Neural progenitor cell (in vitro differentiated cells): ENCODE data around the gene FXYD5. TPM values are rescaled to one million over a fixed set of nuclear protein-coding genes. Genes with fewer than 3 reads are reported as not detected.

Experiments
- DNase-seq: peaks from one replicate; pipeline ENCODE4 v3.0.0-alpha.2; 2016; ENCODE audit warnings: low spot score
- H2AFZ ChIP-seq: fragments of 200-600 bp; sonication (generic); replicated peaks from 2 replicates; pipeline ENCODE4 v1.6.1; 2016; ENCODE audit warnings: antibody characterized with exemption
- H3F3A ChIP-seq: fragments of 200-600 bp; sonication (generic); 2 replicates; pipeline ENCODE4 v1.6.1; 2016; ENCODE audit warnings: antibody characterized with exemption, low read depth
- H3K27ac ChIP-seq: fragments of 200-600 bp; sonication (generic); 2 replicates; pipeline ENCODE4 v1.5.1; 2016; ENCODE audit warnings: mild to moderate bottlenecking
- H3K27me3 ChIP-seq: fragments of 200-600 bp; sonication (generic); 2 replicates; pipeline ENCODE4 v1.6.1; 2016; ENCODE audit warnings: mild to moderate bottlenecking, moderate library complexity
- H3K36me3 ChIP-seq: fragments of 200-600 bp; sonication (generic); 2 replicates; pipeline ENCODE4 v1.5.1; 2016
- H3K4me1 ChIP-seq: fragments of 200-600 bp; sonication (generic); 2 replicates; pipeline ENCODE4 v1.6.1; 2016; ENCODE audit warnings: mixed run types
- H3K4me2 ChIP-seq: fragments of 200-600 bp; sonication (generic); 2 replicates; pipeline ENCODE4 v1.6.1; 2016
- H3K4me3 ChIP-seq: fragments of 200-600 bp; sonication (generic); 2 replicates; pipeline ENCODE4 v1.5.1; 2016
- H3K79me2 ChIP-seq: fragments of 200-600 bp; sonication (generic); 2 replicates; pipeline ENCODE4 v1.6.1; 2016; ENCODE audit warnings: low read depth
- H3K9ac ChIP-seq: fragments of 200-600 bp; sonication (generic); 2 replicates; pipeline ENCODE4 v1.6.1; 2016
- H3K9me3 ChIP-seq: fragments of 200-600 bp; sonication (generic); 2 replicates; pipeline ENCODE4 v1.5.1; 2016; ENCODE audit warnings: low read depth
- H4K20me1 ChIP-seq: fragments of 200-600 bp; sonication (generic); 2 replicates; pipeline ENCODE4 v1.6.1; 2016; ENCODE audit warnings: low read depth
- H3K27ac Mint-ChIP-seq: 3 replicates; pipeline ENCODE4 v1.8.0; 2021; ENCODE audit warnings: mixed read lengths
- H3K27me3 Mint-ChIP-seq: 2 replicates; pipeline ENCODE4 v1.8.0; 2022; ENCODE audit warnings: low read depth, mild to moderate bottlenecking, inconsistent platforms, moderate library complexity, mixed read lengths; ENCODE audit not compliant: insufficient read depth
- H3K36me3 Mint-ChIP-seq: 3 replicates; pipeline ENCODE4 v1.8.0; 2021; ENCODE audit warnings: mixed read lengths
- H3K4me1 Mint-ChIP-seq: 3 replicates; pipeline ENCODE4 v1.8.0; 2021; ENCODE audit warnings: mixed read lengths
- H3K4me3 Mint-ChIP-seq: 3 replicates; pipeline ENCODE4 v1.8.0; 2021; ENCODE audit warnings: mild to moderate bottlenecking, moderate library complexity, mixed read lengths
- H3K9me3 Mint-ChIP-seq: 3 replicates; pipeline ENCODE4 v1.8.0; 2020; ENCODE audit warnings: mixed read lengths
- EZH2 ChIP-seq: fragments of 200-600 bp; sonication (generic); IDR thresholded peaks from 2 replicates; pipeline ENCODE4 v1.6.1; 2017; ENCODE audit warnings: antibody characterized with exemption, mild to moderate bottlenecking, moderate library complexity
- EZH2phosphoT487 ChIP-seq: fragments of 200-600 bp; sonication (generic); IDR thresholded peaks from 2 replicates; pipeline ENCODE4 v1.6.1; 2017; ENCODE audit warnings: antibody characterized with exemption
- total RNA-seq: library from RNA; depleted of rRNA; stranded (reverse); fragments of >200 nt; gene quantifications from 2 replicates; pipeline ENCODE4 v1.2.3, GENCODE V29; 2015; ENCODE audit warnings: low replicate concordance
- TF ChIP-seq, protein P1 (sequence below): fragments of 200-600 bp; sonication (generic); IDR thresholded peaks from 2 replicates; pipeline ENCODE4 v1.5.1; 2017; ENCODE audit warnings: antibody characterized with exemption, mild to moderate bottlenecking

Gene FXYD5
- total RNA-seq, 1 donor from 2014 or later, result 7.8 TPM

- H3K4me3 Mint-ChIP-seq, result peak overlapping the region; percentile 77
- Histone ChIP-seq H3K27me3 (peaks cover 58% of the 10 kb centered on the region), H3K9me3 (no peaks in the 10 kb centered on the region), H3F3A (peaks cover 39% of the 10 kb centered on the region), H3K4me3 (peak overlapping the region; percentile 13), H3K4me1 (peaks cover 38% of the 10 kb centered on the region), H3K4me2 (peak overlapping the region; percentile 61), H3K79me2 (no peaks in the 10 kb centered on the region), H2AFZ (no peak overlapping the region), H4K20me1 (peaks cover 3% of the 10 kb centered on the region), H3K27ac (no peak overlapping the region), H3K9ac (no peak overlapping the region), H3K36me3 (no peaks in the 10 kb centered on the region)
- H3K36me3 Mint-ChIP-seq, result no peaks in the 10 kb centered on the region
- peaks cover 35% of the 10 kb centered on the region for H3K27me3 Mint-ChIP-seq
- no peak overlapping the region for H3K27ac Mint-ChIP-seq
- peaks cover 54% of the 10 kb centered on the region for H3K4me1 Mint-ChIP-seq
- peak; percentile 96 for DNase-seq
- peaks cover 3% of the 10 kb centered on the region for H3K9me3 Mint-ChIP-seq
- TF ChIP-seq EZH2, result no peak
- no peak for TF ChIP-seq EZH2phosphoT487
- TF ChIP-seq, protein P1, sequence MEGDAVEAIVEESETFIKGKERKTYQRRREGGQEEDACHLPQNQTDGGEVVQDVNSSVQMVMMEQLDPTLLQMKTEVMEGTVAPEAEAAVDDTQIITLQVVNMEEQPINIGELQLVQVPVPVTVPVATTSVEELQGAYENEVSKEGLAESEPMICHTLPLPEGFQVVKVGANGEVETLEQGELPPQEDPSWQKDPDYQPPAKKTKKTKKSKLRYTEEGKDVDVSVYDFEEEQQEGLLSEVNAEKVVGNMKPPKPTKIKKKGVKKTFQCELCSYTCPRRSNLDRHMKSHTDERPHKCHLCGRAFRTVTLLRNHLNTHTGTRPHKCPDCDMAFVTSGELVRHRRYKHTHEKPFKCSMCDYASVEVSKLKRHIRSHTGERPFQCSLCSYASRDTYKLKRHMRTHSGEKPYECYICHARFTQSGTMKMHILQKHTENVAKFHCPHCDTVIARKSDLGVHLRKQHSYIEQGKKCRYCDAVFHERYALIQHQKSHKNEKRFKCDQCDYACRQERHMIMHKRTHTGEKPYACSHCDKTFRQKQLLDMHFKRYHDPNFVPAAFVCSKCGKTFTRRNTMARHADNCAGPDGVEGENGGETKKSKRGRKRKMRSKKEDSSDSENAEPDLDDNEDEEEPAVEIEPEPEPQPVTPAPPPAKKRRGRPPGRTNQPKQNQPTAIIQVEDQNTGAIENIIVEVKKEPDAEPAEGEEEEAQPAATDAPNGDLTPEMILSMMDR, result peak; percentile 55
Observed at GRCh38 chr19:35140962-35141836, 13.3 kb upstream of the FXYD5 start.

- no peak overlapping the region for H3K9ac ChIP-seq
- H3K79me2 ChIP-seq, result no peaks in the 10 kb centered on the region
- H3K27me3 Mint-ChIP-seq, result peaks cover 35% of the 10 kb centered on the region
- H3K27ac Mint-ChIP-seq, result no peak overlapping the region
- no peak overlapping the region for H3K27ac ChIP-seq
- H3K4me3 Mint-ChIP-seq, result peak overlapping the region; percentile 77
- TF ChIP-seq EZH2phosphoT487, result no peak
- TF ChIP-seq, protein P1, result no peak
- TF ChIP-seq EZH2, result no peak
- peaks cover 38% of the 10 kb centered on the region for H3K4me1 ChIP-seq
- peak overlapping the region; percentile 93 for H3K4me2 ChIP-seq
- no peaks in the 10 kb centered on the region for H3K36me3 Mint-ChIP-seq
- peak; percentile 56 for DNase-seq
- peaks cover 53% of the 10 kb centered on the region for H3K4me1 Mint-ChIP-seq
- H3F3A ChIP-seq, result peaks cover 39% of the 10 kb centered on the region
- H3K36me3 ChIP-seq, result no peaks in the 10 kb centered on the region
- peaks cover 3% of the 10 kb centered on the region for H3K9me3 Mint-ChIP-seq
- no peaks in the 10 kb centered on the region for H3K9me3 ChIP-seq
- peak overlapping the region; percentile 59 for H3K4me3 ChIP-seq
- peaks cover 58% of the 10 kb centered on the region for H3K27me3 ChIP-seq
- H4K20me1 ChIP-seq, result peaks cover 3% of the 10 kb centered on the region
- H2AFZ ChIP-seq, result peak overlapping the region; percentile 97
Observed at GRCh38 chr19:35141837-35142605, 12.5 kb upstream of the FXYD5 start.

DNA sequence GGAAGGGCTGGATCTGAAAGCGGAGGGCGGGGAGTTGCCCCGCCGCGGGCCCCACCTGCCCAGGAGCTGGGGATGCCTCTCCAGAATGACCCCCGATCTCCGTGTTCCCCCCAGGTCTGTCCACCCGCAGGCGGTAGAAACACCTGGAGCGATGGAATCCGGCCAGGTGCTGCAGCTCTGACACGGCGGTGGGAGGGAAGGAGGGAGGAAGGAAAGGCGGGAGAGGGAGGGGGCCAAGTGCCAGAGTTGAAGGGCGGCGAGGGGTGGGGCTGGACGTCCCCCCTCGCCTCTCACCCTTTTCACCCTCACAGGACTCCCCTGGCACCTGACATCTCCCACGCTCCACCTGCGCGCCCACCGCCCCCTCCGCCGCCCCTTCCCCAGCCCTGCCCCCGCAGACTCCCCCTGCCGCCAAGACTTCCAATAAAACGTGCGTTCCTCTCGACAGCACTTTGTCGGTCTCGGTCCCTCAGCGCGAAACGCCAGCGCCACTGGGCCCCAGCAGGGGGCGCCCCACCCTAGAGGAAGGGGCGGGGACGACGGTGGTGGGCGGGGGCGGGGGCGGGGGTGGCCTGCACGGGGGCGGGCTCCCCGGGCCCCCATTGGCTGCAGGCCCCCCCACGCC is 11.8 kb upstream of the FXYD5 start:
- peak overlapping the region; percentile 77 for H3K4me3 Mint-ChIP-seq
- Histone ChIP-seq H4K20me1 (peaks cover 3% of the 10 kb centered on the region), H3K36me3 (no peaks in the 10 kb centered on the region), H3K27ac (no peak overlapping the region), H3K9me3 (no peaks in the 10 kb centered on the region), H3K27me3 (peaks cover 58% of the 10 kb centered on the region), H2AFZ (peak overlapping the region; percentile 97), H3K79me2 (no peaks in the 10 kb centered on the region), H3F3A (peaks cover 39% of the 10 kb centered on the region), H3K9ac (no peak overlapping the region), H3K4me3 (peak overlapping the region; percentile 59), H3K4me2 (peak overlapping the region; percentile 93), H3K4me1 (peaks cover 38% of the 10 kb centered on the region)
- H3K27me3 Mint-ChIP-seq, result peaks cover 35% of the 10 kb centered on the region
- H3K36me3 Mint-ChIP-seq, result no peaks in the 10 kb centered on the region
- H3K4me1 Mint-ChIP-seq, result peaks cover 50% of the 10 kb centered on the region
- peak; percentile 45 for TF ChIP-seq EZH2
- TF ChIP-seq, protein P1, result peak; percentile 76
- TF ChIP-seq EZH2phosphoT487, result peak; percentile 37
- peaks cover 3% of the 10 kb centered on the region for H3K9me3 Mint-ChIP-seq
- peak; percentile 84 for DNase-seq
- H3K27ac Mint-ChIP-seq, result no peak overlapping the region
